Stimulated activated naive CD4-positive, alpha-beta T cell treated with Interleukin-2 at 50 U/mL for 16 hours (primary cell): ENCODE measurements around the gene FOXB1.
A peak's percentile ranks its signal among the peaks of the same experiment; 100 is the strongest.

Source experiments
- DNase-seq: peaks from one replicate; lab custom pipeline; 2025; lab: John Stamatoyannopoulos, UW

Gene FOXB1

GRCh38 chr15:60004009-60004845, at the start of gene FOXB1:
FOXB1 (plus strand) TSS chr15:60004311; CDS start chr15:60004964, 653 bp downstream.
- no peak for DNase-seq

GRCh38 chr15:59958288-59958687, 45.8 kb upstream of the FOXB1 start:
- no peak for DNase-seq

- no peak for DNase-seq
Measured at GRCh38 chr15:59960318-59960717, 43.8 kb upstream of the FOXB1 start.

- DNase-seq: no peak
Measured at GRCh38 chr15:59963322-59963721, 40.8 kb upstream of the FOXB1 start.

GRCh38 chr15:59963925-59964324, 40.2 kb upstream of the FOXB1 start:
- no peak for DNase-seq

GRCh38 chr15:59965741-59966140, 38.4 kb upstream of the FOXB1 start:
- no peak for DNase-seq

GRCh38 chr15:59966262-59966661, 37.8 kb upstream of the FOXB1 start:
- DNase-seq: no peak

- no peak for DNase-seq
Measured at GRCh38 chr15:59968314-59968713, 35.8 kb upstream of the FOXB1 start.

- no peak for DNase-seq
Measured at GRCh38 chr15:59972241-59972640, 31.9 kb upstream of the FOXB1 start.

GRCh38 chr15:59976480-59977271, 27.4 kb upstream of the FOXB1 start:
- peak; percentile 24 for DNase-seq

- DNase-seq: no peak
Measured at GRCh38 chr15:59991834-59992233, 12.3 kb upstream of the FOXB1 start.

- no peak for DNase-seq
Measured at GRCh38 chr15:59993041-59993750, 10.9 kb upstream of the FOXB1 start.

GRCh38 chr15:59993950-59994401, 10.1 kb upstream of the FOXB1 start:
- no peak for DNase-seq

GRCh38 chr15:59994526-59994887, 9.6 kb upstream of the FOXB1 start:
- DNase-seq: no peak

GRCh38 chr15:59994888-59995557, 9.1 kb upstream of the FOXB1 start:
- DNase-seq: no peak

GRCh38 chr15:59995568-59996297, 8.4 kb upstream of the FOXB1 start:
- DNase-seq: no peak

- DNase-seq: no peak
Measured at GRCh38 chr15:59996298-59997041, 7.6 kb upstream of the FOXB1 start.

GRCh38 chr15:59997070-59997701, 6.9 kb upstream of the FOXB1 start:
- peak; percentile 44 for DNase-seq

- DNase-seq: no peak
Measured at GRCh38 chr15:59998305-59998949, 5.7 kb upstream of the FOXB1 start.
